Gastrocnemius medialis (tissue), 4 donors: ENCODE measurements around the gene TJP3.

Experiments
- POLR2A ChIP-seq, 2 donors: fragments of 450-650 bp; IDR thresholded peaks; one replicate each; pipeline ENCODE4 v1.6.1; 2017; ENCODE audit warnings: antibody characterized with exemption in 2 of 2, mild to moderate bottlenecking in 2 of 2, moderate library complexity in 2 of 2
- TF ChIP-seq, protein P1 (sequence below), 5 experiments: fragments of 450-650 bp in 3 of 5; fragments of 200-600 bp in 2 of 5; sonication (generic) in 2 of 5; IDR thresholded peaks in 4 of 5; conservative IDR thresholded peaks in 1 of 5; 1 replicate in 4 of 5; 2 replicates in 1 of 5; pipeline ENCODE4 v1.5.1; 2016 to 2019; ENCODE audit warnings: antibody characterized with exemption in 5 of 5, mild to moderate bottlenecking in 3 of 5, moderate library complexity in 3 of 5

DNA sequence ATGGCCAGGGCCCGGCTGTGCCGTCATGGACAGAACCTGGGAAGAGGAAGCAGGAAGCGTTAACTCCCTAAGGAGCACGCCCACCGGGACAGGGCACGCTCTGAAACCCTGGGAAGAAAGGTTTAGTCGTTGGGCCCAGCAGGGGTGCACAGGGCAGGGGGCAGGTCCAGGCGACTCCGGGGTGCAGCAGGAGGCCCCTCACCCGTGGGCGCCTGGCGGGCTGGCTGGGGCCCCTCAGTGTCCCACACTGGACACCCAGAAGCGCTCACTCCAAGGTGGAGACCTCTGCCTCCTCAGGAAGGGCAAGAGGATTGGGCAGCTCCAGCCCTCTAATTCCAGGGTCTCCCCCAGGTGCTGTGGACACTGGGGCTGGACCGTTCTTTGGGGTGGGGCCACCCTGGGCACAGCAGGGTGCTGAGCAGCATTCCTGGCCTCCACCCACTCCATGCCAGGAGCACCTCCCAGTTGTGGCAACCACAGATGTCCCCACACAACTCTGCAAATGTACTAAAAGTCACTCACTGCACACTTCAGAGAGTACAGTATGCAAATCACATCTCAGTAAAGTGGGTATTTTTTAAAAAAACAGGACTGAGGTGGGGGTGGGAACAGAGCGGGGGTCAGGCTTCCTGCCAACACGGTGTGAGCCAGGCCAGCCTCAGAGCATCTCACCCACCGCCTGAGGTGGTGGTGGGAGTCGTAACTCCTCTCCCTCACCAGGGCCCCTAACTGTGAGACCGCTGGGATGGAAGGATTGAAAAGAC lies 43.1 kb upstream of the TJP3 start:
- TF ChIP-seq, protein P1, sequence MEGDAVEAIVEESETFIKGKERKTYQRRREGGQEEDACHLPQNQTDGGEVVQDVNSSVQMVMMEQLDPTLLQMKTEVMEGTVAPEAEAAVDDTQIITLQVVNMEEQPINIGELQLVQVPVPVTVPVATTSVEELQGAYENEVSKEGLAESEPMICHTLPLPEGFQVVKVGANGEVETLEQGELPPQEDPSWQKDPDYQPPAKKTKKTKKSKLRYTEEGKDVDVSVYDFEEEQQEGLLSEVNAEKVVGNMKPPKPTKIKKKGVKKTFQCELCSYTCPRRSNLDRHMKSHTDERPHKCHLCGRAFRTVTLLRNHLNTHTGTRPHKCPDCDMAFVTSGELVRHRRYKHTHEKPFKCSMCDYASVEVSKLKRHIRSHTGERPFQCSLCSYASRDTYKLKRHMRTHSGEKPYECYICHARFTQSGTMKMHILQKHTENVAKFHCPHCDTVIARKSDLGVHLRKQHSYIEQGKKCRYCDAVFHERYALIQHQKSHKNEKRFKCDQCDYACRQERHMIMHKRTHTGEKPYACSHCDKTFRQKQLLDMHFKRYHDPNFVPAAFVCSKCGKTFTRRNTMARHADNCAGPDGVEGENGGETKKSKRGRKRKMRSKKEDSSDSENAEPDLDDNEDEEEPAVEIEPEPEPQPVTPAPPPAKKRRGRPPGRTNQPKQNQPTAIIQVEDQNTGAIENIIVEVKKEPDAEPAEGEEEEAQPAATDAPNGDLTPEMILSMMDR (IDR thresholded peaks at IDR 0.05 in 4 of 5, conservative IDR thresholded peaks at IDR 0.05 in 1 of 5): no peak
- no peak for TF ChIP-seq POLR2A (IDR thresholded peaks at IDR 0.05)
